Measurements from ENCODE around the gene MCTP2.

GRCh38 chr15:94228611-94229010 lies 2.8 kb upstream of the MCTP2 start:
- TF ChIP-seq EP300 (IDR thresholded peaks at IDR 0.05) (no peak), CTCF (IDR thresholded peaks at IDR 0.05) (no peak), POLR2A (IDR thresholded peaks at IDR 0.05) (no peak)
